ENCODE data around the gene OR2B2.
"Not testable (repeated sequence)": the region's sequence is repeated elsewhere in the genome, so short reads cannot be mapped to it uniquely, and the experiment has no call there.

Gene OR2B2

GRCh38 chr6:27911956-27912446 lies at the start of gene OR2B2:
TSS of gene OR2B2 (minus strand) at chr6:27912396. CDS start at chr6:27912319, 77 bp downstream.
- DNase-seq (ENCODE audit: low read depth, low spot score) = no peak

- DNase-seq (ENCODE audit: low read depth, low spot score) = no peak
These were observed 45.3 kb upstream of the OR2B2 start for GRCh38 chr6:27957516-27957915.

DNA sequence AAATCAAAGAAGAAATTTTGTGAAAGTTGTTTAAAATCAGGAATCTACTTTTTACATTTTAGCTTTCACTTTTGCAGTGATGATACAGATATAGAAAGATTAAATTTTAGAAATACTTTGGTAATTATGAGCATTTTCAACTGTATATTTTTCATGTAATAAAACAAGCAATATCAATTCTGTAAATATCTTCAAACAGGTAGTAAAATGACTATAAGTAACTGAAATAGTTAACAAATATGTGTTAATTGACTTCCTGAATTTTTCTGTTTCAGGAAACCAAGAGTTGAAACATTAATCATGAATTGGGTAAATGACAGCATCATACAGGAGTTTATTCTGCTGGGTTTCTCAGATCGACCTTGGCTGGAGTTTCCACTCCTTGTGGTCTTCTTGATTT lies 44.7 kb upstream of the OR2B2 start, which contains the start of gene OR2B6:
TSS of gene OR2B6 (plus strand) at position 301 of the 400 bp plus-strand sequence. CDS start at position 301, 0 bp downstream.
- no peak for DNase-seq (ENCODE audit: low read depth, low spot score)

- no peak for DNase-seq (ENCODE audit: low read depth, low spot score)
These were observed 38.8 kb upstream of the OR2B2 start for GRCh38 chr6:27951040-27951439.

DNA sequence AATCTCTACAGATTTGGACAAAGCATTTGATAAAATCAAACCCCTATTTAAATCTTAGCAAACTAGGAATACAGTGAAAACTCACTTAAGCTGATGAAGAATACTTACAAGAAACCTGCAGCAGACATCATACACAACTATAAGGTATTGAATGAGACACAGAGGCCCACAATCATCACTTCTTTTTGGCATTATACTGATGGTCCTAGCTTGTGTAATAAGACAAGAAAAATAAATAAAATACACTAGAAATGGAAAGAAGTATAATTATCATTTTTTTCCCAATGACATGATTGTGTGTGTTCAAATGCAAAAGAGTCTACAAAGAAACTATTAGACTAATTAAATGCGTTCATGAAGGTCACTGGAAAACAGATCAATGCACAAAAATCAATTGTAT lies 36.0 kb upstream of the OR2B2 start:
- no peak for DNase-seq (ENCODE audit: low read depth, low spot score)

DNA sequence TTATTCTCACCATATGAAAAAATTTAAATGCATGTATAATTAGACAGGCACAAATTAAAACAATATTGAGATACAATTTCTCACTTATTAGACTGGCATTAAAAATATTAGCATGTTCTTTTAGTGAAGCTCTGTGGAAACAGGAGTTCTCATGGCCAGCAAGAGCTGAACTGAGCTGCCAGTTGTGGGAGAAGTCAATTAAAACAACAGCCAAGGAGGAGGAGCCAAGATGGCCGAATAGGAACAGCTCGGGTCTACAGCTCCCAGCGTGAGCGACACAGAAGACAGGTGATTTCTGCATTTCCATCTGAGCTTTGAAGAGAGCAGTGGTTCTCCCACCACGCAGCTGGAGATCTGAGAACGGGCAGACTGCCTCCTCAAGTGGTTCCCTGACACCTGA lies 30.9 kb upstream of the OR2B2 start:
- peak; percentile 7 for DNase-seq (ENCODE audit: low read depth, low spot score)

GRCh38 chr6:27940766-27941165 lies 28.6 kb upstream of the OR2B2 start:
- DNase-seq (ENCODE audit: low read depth, low spot score) = no peak

DNA sequence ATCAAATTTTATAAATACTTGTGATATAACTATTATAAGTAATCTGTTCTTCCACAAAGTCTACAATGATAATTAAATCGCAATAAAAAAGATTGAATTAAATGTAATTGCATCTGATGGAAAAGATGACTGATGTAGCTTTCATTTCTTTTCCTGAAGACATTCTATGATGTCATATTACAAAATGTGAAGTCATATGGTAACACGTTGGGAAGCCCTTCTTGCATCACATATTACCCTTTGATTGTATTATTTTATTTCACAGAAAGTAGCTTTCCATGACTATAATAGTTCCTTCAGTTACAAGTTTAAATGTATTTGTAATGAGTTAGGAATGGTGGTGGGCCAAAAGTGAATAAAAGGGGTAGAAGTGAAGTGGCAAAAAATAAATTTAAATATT lies 19.0 kb upstream of the OR2B2 start:
- DNase-seq (ENCODE audit: low read depth, low spot score) = no peak

DNA sequence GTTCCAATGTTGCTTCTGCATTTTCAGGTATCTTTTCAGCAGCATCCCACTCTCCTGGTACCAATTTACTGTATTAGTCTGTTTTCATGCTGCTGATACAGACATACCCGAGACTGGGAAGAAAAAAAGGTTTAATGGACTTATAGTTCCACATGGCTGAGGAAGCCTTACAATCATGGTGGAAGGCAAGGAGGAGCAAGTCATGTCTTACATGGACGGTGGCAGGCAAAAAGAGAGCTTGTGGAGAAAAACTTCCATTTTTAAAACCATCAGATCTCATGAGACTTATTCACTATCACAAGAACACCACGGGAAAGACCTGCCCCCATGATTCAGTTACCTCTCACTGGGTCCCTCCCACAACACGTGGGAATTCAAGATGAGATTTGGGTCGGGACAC lies 17.7 kb upstream of the OR2B2 start:
- DNase-seq (ENCODE audit: low read depth, low spot score) = not testable (repeated sequence)

- DNase-seq (ENCODE audit: low read depth, low spot score) = not testable (repeated sequence)
These were observed 15.8 kb upstream of the OR2B2 start for GRCh38 chr6:27928041-27928440.

GRCh38 chr6:27924179-27924578 lies 12.0 kb upstream of the OR2B2 start:
- DNase-seq (ENCODE audit: low read depth, low spot score) = no peak

GRCh38 chr6:27922949-27923348 lies 10.8 kb upstream of the OR2B2 start:
- no peak for DNase-seq (ENCODE audit: low read depth, low spot score)

- no peak for DNase-seq (ENCODE audit: low read depth, low spot score)
These were observed 4.2 kb downstream of the OR2B2 start for GRCh38 chr6:27908017-27908416.

GRCh38 chr6:27902335-27903314 lies 9.6 kb downstream of the OR2B2 start:
- DNase-seq (ENCODE audit: low read depth, low spot score) = no peak

DNA sequence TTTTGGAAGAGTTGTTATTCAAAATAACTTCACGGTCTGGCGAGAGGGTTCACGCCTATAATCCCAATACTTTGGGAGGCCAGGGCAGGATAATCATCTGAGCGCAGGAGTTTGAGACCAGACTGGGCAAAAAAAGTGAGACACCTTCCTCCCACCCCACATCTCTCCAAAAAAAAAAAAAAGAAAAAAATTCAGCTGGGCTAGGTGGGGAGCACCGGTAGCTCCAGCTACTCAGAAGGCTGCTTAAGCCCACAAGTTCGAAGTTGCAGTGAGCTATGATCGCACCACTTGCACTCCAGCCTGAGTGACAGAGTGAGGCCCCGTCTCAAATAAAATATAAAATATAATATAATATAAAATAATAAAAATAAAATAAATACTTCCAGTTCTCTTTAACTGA lies 10.4 kb downstream of the OR2B2 start:
- no peak for DNase-seq (ENCODE audit: low read depth, low spot score)

DNA sequence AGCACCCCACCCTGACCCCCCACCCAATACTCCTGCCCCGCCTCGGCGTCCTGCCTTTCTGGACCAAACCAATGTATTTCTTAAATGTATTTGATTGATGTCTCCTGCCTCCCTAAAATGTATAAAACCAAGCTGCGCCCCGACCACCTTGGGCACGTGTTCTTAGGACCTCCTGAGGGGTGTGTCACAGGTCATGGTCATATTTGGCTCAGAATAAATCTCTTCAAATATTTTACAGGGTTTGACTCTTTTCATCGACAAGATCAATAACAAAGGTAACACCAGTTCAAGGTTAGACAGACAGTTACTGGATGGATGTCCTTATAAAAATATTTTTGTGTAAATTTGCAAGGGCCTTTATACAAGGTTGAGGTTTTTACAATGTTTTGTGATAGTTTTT lies 12.0 kb downstream of the OR2B2 start:
- not testable (repeated sequence) for DNase-seq (ENCODE audit: low read depth, low spot score)

DNA sequence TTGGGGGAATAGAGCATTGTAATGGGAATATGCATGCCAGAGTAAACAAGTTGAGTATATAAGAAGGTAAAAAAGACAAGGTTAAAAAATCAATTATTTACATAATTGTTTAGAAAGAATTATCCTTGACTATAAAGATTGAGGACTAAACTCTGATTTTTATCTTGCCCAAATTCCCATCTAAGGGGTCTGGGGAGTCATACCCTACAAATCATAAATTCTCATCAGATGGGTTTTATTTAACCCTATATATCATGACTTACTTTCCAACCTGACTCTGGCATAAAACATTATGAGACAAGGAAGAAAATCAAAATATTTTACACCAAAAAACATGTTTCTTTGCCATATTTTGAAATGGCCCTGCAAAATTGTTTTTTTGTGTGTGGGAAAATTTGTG lies 12.7 kb downstream of the OR2B2 start:
- DNase-seq (ENCODE audit: low read depth, low spot score) = no peak

DNA sequence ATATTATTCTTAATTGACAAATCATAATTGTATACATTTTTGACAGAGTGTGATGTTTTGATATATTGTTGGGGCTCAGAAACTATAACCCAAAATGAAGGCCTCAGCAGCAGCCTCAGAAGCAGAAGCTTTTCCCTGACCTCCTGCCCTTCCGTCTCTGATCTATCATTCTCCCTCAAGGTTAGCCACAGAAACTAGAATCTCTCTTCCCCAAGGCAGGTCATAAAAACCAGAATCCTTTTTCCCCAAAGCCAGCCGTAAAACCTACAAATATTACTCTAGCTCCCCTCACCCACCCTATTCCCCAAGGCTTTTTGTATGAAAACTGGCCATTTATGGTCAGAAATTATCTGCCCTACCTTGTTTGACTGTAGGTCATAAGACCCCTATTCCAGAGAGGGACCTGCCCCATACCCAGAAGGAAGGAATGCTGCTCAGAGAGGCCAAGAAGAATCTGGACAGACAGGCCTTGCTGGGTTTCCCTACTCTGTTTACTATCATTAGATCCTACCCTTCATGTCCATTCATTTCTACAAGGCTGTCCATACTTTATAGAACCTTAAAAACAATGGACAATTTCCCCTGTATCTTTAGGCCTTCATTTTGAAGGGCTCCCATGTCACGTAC lies 14.5 kb downstream of the OR2B2 start:
- DNase-seq (ENCODE audit: low read depth, low spot score) = no peak

DNA sequence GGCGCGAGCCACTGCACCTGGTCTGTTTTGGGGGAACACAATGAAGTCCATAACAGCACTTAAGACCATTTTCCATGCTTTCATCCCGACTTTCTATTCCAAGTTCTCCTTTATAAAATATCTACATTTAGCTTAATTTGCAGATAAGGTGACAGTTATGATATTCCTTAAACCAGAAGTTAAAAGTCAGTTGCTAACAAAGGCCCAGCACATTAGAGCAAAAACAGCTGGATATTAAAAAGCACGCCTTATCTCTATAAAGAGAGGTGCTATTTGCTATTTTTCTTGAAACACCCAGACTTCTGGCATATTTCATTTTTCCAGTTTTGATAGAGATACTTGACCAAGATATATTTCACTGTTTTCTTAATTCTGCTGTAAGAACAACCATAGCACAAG lies 15.8 kb downstream of the OR2B2 start:
- DNase-seq (ENCODE audit: low read depth, low spot score) = no peak

DNA sequence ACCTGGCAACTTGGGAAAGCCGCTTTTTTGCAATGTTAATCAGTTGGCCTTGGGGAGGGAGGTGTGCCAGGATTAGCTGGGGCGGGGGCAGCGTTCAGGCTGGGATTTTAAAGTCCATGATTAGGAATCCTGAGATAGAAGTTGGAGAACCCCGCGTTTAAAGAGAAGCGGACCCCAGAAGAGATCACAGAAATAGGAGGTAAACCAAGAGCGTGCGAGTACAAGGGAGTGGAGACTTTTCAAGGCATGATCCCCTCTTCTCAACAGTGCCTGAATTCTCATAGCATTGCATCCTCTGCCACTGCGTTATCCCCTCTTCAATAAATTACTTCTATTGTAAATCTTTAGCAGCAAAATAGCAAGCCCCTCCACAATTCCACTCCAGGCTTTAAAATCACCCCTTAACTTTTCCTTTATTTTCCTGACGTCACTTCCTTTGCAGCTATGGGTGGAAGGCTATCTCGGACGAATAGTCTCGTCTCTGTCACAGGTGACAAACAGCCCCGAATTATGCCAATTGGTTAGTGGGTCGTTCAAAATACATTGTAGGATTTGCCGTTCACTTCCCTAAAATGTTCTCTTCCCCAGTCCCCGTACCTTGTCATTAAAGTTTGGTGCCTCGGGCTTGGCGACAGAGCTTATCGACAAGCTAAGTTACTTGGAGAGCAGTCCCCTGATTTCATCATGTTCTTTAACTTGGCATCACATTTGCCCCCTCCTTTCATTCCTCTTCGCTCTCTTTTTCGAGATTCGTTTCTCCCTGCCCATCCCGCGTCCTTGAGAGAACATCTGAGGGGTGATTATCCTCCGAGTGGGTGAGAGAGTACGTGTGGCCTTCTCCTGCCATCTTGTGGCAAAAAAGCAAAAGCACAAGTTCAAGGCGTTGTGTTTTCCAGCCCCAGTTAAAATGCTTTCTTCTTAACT lies 17.1 kb downstream of the OR2B2 start:
- no peak for DNase-seq (ENCODE audit: low read depth, low spot score)
